Muscle of arm (tissue), 12 donors: ENCODE results near the gene RGS17. TPM values are rescaled to one million over a fixed set of nuclear protein-coding genes. Genes with fewer than 3 reads are reported as not detected.
"Not testable (repeated sequence)": the region's sequence is repeated elsewhere in the genome, so short reads cannot be mapped to it uniquely, and the experiment has no call there.

ENCODE experiments used
- DNase-seq: peaks from one replicate; pipeline ENCODE4 v3.0.0-alpha.2; 2013
- polyA plus RNA-seq, 12 donors: library from polyadenylated mRNA; unstranded; fragments of 120-200 nt; gene quantifications; one replicate each; pipeline ENCODE4 v1.2.1, GENCODE V29; 2013; ENCODE audit not compliant: insufficient read length in 12 of 12

Gene RGS17
- polyA plus RNA-seq, 12 donors = 0.78 to 4.3 (median 1.1) TPM; not detected in 1

- no peak for DNase-seq
These were observed 4.9 kb downstream of the RGS17 start for GRCh38 chr6:153126218-153126617.

- DNase-seq = no peak
These were observed 6.0 kb downstream of the RGS17 start for GRCh38 chr6:153125032-153125431.

DNA sequence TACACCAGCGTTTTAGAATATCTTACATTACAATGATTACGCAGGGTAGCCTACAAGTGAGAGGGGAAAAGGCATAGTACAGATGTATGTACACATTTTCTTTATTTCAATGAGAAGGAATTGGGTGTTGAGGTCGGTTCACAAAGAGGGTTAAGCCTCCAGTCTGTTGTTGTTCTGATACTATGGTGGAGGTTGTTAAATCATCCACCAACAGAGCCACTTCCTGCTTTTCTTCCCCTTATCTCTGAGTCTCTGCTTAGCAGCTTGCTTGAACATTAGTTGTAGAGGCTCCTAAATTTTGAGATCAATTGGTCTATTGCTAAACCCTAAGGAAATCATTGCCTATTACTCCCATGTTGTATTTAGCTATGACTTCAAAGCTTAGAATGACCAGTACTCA, 7.3 kb downstream of the RGS17 start:
- DNase-seq = no peak

GRCh38 chr6:153121311-153121710, 9.8 kb downstream of the RGS17 start:
- DNase-seq = no peak

DNA sequence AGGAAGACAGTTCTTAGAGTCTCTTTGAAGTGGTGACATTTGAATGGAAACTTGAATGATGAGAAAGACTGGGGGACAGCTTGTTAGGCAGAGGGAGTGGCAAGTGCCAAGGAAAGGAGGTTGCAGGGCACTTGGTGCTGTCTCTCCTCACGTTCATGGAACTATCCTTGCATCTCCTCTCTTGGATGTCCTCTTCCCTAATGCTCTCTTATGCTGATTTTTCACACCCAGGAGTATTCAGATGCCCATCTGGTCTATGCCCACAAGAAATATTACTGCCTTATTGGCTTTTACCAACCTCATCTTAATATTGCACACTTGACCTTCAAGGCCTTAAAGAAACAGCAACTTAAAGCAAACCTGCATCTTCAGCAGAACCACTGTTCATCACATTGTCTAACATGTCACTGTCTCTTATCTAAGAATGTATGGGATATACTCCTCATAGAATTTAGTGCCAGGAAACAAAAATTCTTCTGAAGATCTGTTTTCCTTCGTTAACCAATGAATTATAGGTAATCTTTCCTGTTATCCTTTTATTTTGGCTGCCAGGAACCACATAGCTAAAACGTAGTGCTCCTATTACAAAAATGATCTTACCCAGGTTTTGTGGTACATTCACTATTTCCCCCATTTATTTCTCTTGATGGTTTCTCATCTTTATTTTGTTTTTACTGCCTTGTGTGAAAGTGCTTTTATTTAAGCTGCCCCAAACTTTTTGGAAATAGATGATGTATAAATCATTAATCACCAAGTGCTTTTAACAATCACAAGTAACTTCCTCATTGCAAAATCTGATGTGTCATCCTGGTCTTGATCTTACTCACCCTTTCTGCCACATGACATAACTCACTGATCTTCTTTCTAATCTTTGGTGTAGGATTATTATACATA, 12.8 kb downstream of the RGS17 start:
- DNase-seq = no peak

DNA sequence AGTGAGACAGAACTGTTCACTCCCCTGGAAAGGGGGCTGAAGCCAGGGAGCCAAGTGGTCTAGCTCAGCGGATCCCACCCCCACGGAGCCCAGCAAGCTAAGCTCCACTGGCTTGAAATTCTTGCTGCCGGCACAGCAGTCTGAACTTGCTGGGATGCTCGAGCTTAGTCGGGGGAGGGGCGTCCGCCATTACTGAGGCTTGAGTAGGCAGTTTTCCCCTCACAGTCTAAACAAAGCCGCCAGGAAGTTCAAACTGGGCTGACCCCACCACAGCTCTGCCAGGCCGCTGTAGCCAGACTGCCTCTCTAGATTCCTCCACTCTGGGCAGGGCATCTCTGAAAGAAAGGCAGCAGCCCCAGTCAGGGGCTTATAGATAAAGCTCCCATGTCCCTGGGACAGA, 20.0 kb downstream of the RGS17 start:
- DNase-seq = not testable (repeated sequence)

GRCh38 chr6:153110612-153111011, 20.5 kb downstream of the RGS17 start:
- not testable (repeated sequence) for DNase-seq

DNA sequence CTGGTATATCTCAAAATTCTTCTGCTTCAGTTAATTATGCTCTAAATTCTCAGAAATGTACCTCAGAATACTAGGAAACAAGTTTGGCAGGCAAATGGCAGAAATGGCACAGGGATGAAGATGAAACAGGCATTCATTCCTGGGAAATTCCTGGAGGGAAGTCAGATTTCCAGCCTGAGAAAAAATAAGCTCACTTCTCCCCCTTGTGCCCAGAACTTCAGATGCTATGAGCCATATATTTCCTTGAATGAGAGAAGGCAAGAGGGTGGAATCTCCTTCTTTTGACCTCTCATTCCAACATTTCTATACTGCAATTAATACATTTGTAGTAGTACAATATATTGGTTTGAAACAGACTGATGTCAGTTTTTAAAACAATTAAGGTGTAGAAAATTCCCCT, 22.8 kb downstream of the RGS17 start:
- DNase-seq = no peak

DNA sequence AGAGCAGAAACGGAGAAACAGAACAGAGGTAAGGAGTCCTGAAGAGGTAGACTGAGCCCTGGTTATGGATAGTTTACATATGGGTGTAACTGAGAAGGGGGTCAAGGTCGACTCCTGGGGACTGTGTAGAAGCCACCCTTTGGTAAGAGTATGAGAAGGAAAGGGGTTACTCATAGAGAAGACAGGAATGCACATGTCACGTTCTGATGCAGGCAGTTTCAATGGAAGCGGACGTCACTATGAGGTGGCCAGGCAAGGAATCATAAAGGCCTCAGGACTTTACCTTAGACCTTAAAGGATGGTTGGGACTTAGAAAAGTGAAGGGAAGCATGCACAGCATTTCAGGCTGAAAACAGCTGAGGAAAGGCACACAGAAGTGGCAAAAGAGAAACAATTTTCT, 25.1 kb downstream of the RGS17 start:
- DNase-seq = no peak

DNA sequence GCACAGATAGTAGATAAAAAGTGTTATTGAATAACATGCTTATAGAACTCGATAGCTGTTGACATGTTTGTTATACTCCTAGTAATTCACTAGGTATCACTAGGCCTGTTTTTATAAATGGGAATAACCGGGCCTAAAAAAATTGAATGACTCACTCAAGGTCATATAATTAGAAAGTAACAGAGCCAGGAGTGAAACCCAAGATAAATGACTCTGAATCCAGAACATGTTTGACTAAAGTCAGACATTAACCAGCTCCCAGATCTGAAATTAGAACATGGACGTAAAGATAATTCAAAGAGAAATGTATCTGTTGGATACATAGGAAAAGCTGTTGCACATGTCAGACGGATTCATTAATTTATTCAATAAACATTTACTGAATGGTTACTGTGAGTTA, 26.9 kb downstream of the RGS17 start:
- no peak for DNase-seq

GRCh38 chr6:153103319-153103655, 27.8 kb downstream of the RGS17 start:
- DNase-seq = no peak

GRCh38 chr6:153102605-153103318, 28.3 kb downstream of the RGS17 start:
- DNase-seq = no peak

GRCh38 chr6:153101461-153101860, 29.6 kb downstream of the RGS17 start:
- no peak for DNase-seq

- DNase-seq = no peak
These were observed 31.4 kb downstream of the RGS17 start for GRCh38 chr6:153099636-153100035.

GRCh38 chr6:153096792-153097191, 34.3 kb downstream of the RGS17 start:
- no peak for DNase-seq

DNA sequence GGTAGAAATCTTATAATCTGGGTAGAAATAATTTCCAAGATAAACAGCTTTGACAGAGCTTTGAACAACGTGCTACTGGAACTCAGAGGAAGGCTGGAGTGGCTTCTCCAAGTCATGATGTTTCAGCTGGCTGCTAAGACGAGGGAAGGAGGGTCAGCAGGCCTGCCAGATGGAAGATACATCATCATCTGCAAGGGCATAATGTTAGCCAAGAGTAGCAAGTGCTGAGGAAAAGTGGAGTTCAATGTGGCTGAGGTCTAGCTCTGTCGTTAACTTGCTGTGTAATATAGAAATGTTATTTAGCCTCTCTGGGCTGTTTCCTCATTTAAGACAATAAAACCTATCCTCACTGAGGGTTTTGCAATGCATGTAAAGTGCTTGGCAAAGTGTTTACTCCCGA, 35.1 kb downstream of the RGS17 start:
- DNase-seq = no peak

DNA sequence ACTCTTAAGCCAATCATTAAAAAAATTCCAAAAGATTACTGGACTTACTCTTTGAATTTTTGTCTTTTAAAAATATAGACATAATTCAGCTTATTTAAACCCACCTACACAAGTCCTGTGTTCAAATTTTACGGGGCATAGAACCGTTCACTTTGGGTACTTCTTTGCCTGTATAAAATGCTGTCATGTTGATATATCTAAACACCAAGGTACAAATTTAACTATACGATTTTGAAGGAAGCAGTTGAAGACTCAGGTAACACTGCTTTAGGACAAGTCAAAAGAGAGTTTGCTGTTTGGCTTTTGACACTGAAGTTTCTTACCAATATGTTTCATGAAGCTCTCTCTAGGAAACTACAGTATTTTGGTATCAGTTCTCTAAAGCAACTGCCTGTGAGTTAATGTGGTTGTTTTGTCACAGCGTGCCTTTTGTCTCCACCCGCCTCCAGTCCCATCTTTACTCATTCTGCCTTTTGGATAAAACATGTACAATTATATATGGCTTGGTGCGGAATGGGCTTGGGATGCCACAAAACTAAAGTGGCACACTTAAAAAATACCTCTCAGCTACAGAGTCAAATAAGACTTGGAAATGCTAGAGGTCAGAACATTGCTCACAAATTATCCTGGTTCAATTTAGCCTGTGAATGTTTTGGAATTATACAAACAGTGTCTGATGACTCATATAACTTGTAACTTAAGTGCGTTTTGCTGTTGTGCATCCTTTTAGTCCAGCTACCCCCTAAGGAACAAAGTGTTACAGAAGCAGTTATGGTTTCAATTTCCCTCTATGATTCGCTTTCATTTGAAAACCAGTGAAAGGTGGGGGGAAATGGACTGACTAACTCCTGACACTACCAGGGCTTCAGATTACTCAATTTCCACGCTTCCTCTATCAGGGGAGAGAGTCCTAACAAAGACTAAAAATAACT, 38.7 kb downstream of the RGS17 start:
- no peak for DNase-seq

DNA sequence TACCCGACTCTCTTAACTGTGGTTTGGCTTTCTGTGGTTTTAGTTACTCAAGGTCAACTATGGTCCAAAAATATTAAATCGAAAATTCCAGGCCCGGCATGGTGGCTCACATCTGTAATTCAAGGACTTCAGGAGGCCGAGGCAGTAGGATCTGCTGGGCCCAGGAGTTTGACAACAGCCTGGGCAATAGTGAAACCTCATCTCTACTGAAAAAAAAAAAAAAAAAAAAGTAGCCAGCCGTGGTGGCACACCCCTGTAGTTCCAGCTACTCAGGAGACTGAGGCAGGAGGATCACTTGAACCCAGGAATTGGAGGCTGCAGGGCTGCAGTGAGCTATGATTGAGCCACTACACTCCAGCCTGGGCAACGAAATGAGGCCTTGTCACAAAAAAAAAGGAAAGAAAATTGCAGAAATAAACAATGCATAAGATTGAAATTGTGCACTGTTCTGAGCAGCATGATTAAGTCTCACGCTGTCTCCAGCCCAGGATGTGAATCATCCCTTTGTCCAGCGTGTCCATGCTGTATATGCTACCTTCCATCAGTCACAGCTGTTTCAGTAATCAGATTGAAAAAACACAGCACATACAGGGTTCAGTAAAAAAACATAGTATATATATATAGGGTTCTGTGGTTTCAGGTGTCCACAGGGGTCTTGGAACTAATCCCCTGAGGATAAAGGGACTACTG, 40.7 kb downstream of the RGS17 start:
- no peak for DNase-seq

GRCh38 chr6:153088796-153089195, 42.3 kb downstream of the RGS17 start:
- DNase-seq = no peak

- no peak for DNase-seq
These were observed 43.6 kb downstream of the RGS17 start for GRCh38 chr6:153087436-153087835.

DNA sequence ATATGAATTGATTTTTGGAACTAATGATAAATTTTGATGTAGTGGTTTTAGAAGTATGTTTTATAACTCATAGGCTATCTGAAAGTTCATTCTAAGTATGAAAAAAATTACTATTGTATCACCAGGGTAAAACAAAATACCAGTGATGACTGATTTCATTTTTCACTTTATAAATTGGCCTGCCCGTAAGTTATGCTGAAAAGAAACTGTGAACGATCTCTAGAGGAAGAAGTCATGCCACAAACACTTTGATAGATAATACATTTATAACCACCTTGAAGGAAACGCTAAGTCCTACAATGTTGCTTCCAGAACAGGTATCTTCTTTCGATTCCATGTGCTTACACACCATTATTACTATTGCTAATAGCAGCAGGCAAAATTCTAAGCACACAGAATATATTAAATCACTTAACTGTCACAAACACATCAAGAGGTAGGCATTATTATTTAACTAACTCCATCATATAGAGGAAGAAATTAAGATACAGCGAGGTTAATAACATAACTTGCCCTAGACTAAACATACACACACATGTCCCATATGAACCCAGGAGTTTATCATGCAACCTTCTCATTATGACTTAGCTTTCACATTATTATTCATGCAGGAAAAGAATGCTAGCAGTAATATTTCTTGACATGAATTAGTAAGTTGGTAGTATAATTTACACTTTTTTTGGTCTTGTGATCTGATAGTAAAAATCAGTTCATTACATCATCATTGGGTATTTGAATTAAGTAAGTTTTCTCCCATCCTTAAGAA, 44.7 kb downstream of the RGS17 start:
- DNase-seq = no peak
